DOHH2 (cell line): ENCODE data around the gene FLT3LG.

Source experiments
- H3F3A ChIP-seq: fragments of 200-600 bp; sonication (generic), shearing (Covaris generic); 2 replicates; pipeline ENCODE4 v1.6.0; 2016; ENCODE audit warnings: antibody characterized with exemption, mild to moderate bottlenecking; ENCODE audit not compliant: control insufficient read depth, insufficient read depth
- H3K27ac ChIP-seq: fragments of 200-600 bp; sonication (generic); 2 replicates; pipeline ENCODE4 v1.5.1; 2014; ENCODE audit warnings: low read depth, mild to moderate bottlenecking, low read length, moderate library complexity
- H3K27me3 ChIP-seq: fragments of 200-600 bp; sonication (generic); 2 replicates; pipeline ENCODE4 v1.6.1; 2014; ENCODE audit warnings: mild to moderate bottlenecking, low read length, mixed read lengths; ENCODE audit not compliant: control insufficient read depth
- H3K36me3 ChIP-seq: fragments of 200-600 bp; sonication (generic); 2 replicates; pipeline ENCODE4 v1.6.1; 2014; ENCODE audit warnings: mild to moderate bottlenecking, low read length, moderate library complexity, mixed read lengths; ENCODE audit not compliant: control insufficient read depth
- H3K4me1 ChIP-seq: fragments of 200-600 bp; sonication (generic); 2 replicates; pipeline ENCODE4 v1.6.1; 2014; ENCODE audit warnings: mild to moderate bottlenecking, low read length, mixed read lengths; ENCODE audit not compliant: control insufficient read depth
- H3K4me2 ChIP-seq: fragments of 200-600 bp; sonication (generic); 2 replicates; pipeline ENCODE4 v1.6.0; 2014; ENCODE audit warnings: mild to moderate bottlenecking, low read length, moderate library complexity
- H3K4me3 ChIP-seq: fragments of 200-600 bp; sonication (generic); 2 replicates; pipeline ENCODE4 v1.5.1; 2014; ENCODE audit warnings: mild to moderate bottlenecking, low read length, mixed read lengths
- H3K79me2 ChIP-seq: fragments of 200-600 bp; sonication (generic); 2 replicates; pipeline ENCODE4 v1.6.1; 2014; ENCODE audit warnings: mild to moderate bottlenecking, low read length, mixed read lengths; ENCODE audit not compliant: control insufficient read depth
- H3K9me2 ChIP-seq: fragments of 200-600 bp; sonication (generic); replicated peaks from 2 replicates; pipeline ENCODE4 v1.6.1; 2014; ENCODE audit warnings: mild to moderate bottlenecking, low read length, mixed read lengths; ENCODE audit not compliant: control insufficient read depth
- H3K9me3 ChIP-seq: fragments of 200-600 bp; sonication (generic); 2 replicates; pipeline ENCODE4 v1.6.1; 2014; ENCODE audit warnings: antibody characterized with exemption, low read length, mixed read lengths; ENCODE audit not compliant: control insufficient read depth, insufficient read depth
- H4K20me1 ChIP-seq: fragments of 200-600 bp; sonication (generic); 2 replicates; pipeline ENCODE4 v1.6.0; 2014; ENCODE audit warnings: low read depth, mild to moderate bottlenecking, antibody characterized with exemption, low read length, moderate library complexity; ENCODE audit not compliant: control insufficient read depth, insufficient read depth
- CTCF ChIP-seq: fragments of 200-600 bp; sonication (generic); IDR thresholded peaks from one replicate; pipeline ENCODE4 v1.5.1; 2014; ENCODE audit warnings: antibody characterized with exemption, mild to moderate bottlenecking, low read depth, low read length; ENCODE audit not compliant: poor library complexity, severe bottlenecking
- EZH2phosphoT487 ChIP-seq: fragments of 200-600 bp; sonication (generic); IDR thresholded peaks from 2 replicates; pipeline ENCODE4 v1.6.1; 2017; ENCODE audit warnings: borderline replicate concordance, mild to moderate bottlenecking, antibody characterized with exemption, low read length, moderate library complexity, mixed read lengths

FLT3LG gene

GRCh38 chr19:49491804-49492572, 18.0 kb downstream of the FLT3LG start:
- H3K79me2 ChIP-seq, result peaks cover 48% of the 10 kb centered on the region

GRCh38 chr19:49492573-49493405, 18.8 kb downstream of the FLT3LG start:
- Histone ChIP-seq H3K27me3 (no peaks in the 10 kb centered on the region), H4K20me1 (peaks cover 32% of the 10 kb centered on the region), H3K36me3 (peaks cover 71% of the 10 kb centered on the region), H3K9me2 (no peaks in the 10 kb centered on the region), H3K4me3 (no peak overlapping the region), H3K4me1 (peaks cover 69% of the 10 kb centered on the region), H3K27ac (peak overlapping the region; percentile 81), H3F3A (peaks cover 81% of the 10 kb centered on the region), H3K4me2 (peak overlapping the region; percentile 31), H3K79me2 (peaks cover 52% of the 10 kb centered on the region), H3K9me3 (no peaks in the 10 kb centered on the region)
- TF ChIP-seq CTCF (no peak), EZH2phosphoT487 (no peak)

More at GRCh38 chr19:49491804-49492572, 18.0 kb downstream of the FLT3LG start:
- Histone ChIP-seq H3K4me2 (peak overlapping the region; percentile 31), H3K27ac (peak overlapping the region; percentile 81), H3K4me1 (peaks cover 64% of the 10 kb centered on the region), H3K27me3 (no peaks in the 10 kb centered on the region), H3K9me3 (no peaks in the 10 kb centered on the region), H3F3A (peaks cover 79% of the 10 kb centered on the region), H3K9me2 (no peaks in the 10 kb centered on the region), H3K4me3 (no peak overlapping the region), H3K36me3 (peaks cover 68% of the 10 kb centered on the region), H4K20me1 (peaks cover 27% of the 10 kb centered on the region)
- TF ChIP-seq EZH2phosphoT487 (no peak), CTCF (no peak)

GRCh38 chr19:49496574-49497008, 22.6 kb downstream of the FLT3LG start:
- Histone ChIP-seq H3K36me3 (peaks cover 61% of the 10 kb centered on the region), H3K27ac (peak overlapping the region; percentile 81), H3K9me3 (no peaks in the 10 kb centered on the region)

More at GRCh38 chr19:49496574-49497008, 22.6 kb downstream of the FLT3LG start:
- Histone ChIP-seq H4K20me1 (peaks cover 14% of the 10 kb centered on the region; the same call in 1 of the 2 replicates), H3K9me2 (no peaks in the 10 kb centered on the region), H3K4me3 (peak overlapping the region; percentile 94), H3F3A (peaks cover 78% of the 10 kb centered on the region), H3K79me2 (peaks cover 34% of the 10 kb centered on the region), H3K4me1 (peaks cover 80% of the 10 kb centered on the region), H3K4me2 (peak overlapping the region; percentile 83), H3K27me3 (no peaks in the 10 kb centered on the region)
- TF ChIP-seq CTCF, result no peak
- no peak for TF ChIP-seq EZH2phosphoT487
